NCI-H2196 (cell line): ENCODE results near the gene KDM4C.
"Not testable (repeated sequence)": the region's sequence is repeated elsewhere in the genome, so short reads cannot be mapped to it uniquely, and the experiment has no call there.

ENCODE experiments used
- DNase-seq: peaks from one replicate; lab custom pipeline; 2025; ENCODE audit not compliant: unreplicated experiment; lab: John Stamatoyannopoulos, UW

KDM4C gene

DNA sequence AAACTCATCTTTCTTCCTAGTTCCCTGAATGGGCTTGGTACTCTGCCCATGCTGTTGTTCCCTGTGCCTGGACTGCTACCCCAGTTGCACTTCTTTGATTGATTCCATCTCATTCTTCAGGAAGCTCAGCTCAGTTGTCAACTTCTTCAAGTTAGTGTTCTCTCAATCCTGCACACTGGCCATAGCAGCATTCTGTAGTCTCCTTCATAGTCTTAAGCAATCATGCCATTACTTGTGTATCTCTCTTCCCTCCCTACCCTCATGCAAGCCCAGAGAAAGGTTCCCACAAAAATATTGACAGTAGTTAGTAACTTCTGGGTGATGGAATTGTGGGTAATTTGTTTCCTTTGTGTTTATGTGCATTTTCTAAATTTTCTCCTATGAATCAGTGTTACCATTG, 5.5 kb downstream of the KDM4C start:
- no peak for DNase-seq

DNA sequence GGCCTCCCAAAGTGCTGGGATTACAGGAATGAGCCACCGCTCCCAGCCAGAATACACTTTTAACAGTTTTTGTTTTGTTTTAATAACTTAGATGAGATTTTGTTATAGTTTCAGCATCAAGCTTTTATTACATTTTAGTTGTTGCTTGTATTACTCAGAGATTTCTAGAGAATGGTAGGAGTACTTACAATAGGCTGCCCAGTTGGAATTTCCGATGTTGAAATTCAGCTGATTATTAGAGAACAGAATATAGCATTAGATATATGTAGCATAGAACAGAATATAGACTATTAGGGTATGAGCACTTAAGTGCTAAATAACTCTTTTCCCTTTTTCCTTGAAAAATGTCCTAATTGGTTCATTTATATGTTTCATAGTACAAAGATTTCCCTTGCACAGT, 6.2 kb downstream of the KDM4C start:
- no peak for DNase-seq

DNA sequence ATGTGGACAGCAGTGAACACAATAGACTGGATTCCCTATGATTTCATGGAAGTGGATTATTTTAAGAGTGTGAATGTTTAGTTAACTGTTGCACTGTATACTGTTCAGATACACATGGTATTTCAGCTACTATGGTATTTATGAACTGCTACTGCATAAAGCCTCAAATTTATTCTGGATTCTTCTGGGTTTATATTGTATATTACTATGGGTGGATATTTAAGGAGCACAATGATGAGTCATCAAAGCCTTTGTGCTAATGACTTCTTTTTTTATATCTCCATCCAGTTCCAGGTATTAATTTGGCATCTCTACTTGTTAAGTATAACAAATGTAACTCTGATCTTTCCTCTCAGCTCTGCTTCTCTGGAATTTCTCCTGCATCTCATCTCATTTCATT, 6.8 kb downstream of the KDM4C start:
- no peak for DNase-seq

DNA sequence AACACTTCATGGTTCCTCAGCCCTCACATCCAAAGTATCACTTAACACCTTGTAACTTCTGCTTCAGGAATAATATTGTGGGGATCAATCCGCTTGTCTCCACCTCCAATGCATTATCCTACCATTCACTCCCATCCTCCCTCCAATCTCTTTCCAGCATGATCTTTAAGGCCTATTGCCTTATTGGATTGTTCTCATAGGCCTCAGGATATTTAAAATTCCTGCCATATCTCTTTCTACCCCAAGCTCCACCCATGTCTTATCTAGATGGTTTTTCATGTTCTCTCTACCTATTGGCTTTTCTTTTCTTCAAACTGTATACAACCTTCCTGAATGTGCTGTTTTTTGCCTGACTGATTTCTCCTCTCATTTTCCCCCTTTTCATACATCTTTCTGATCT, 7.2 kb downstream of the KDM4C start:
- DNase-seq, result no peak

DNA sequence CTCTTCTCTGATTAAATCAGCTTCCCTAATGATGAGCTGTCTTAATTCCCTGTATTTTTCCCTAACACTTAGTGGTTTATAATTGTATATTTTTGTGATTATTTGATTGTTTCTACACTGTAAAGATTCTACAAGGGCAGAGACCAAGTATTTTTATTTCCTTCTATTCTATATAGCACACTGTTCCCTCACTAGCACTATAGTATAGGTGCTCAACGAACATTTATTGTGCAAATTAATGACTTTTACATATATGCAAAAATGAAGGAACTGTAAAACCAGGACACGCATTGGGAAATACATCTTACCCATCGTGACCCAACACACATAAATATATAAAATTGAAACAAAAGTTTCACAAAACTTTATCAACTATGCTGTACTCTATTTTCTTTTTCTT, 7.6 kb downstream of the KDM4C start:
- DNase-seq, result no peak

DNA sequence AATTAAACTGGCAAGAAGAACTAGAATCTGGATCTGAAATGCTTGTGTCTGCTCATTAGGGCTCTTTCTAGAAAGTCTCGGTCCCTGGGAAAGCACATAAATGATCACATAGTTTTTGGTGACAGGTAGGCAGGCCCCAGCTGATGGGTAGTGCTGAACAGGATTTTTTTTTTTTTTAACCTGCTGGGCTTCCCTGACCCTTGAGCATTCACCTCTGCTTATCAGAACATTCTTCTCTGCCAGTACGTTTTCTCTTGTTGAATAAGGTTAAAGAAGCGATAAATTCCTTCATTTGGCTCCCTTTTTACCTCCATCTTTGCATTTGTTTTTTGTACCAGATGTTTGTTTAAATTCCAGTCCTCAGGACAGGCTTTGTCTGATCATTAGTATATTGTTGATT, 8.8 kb downstream of the KDM4C start:
- DNase-seq, result no peak

DNA sequence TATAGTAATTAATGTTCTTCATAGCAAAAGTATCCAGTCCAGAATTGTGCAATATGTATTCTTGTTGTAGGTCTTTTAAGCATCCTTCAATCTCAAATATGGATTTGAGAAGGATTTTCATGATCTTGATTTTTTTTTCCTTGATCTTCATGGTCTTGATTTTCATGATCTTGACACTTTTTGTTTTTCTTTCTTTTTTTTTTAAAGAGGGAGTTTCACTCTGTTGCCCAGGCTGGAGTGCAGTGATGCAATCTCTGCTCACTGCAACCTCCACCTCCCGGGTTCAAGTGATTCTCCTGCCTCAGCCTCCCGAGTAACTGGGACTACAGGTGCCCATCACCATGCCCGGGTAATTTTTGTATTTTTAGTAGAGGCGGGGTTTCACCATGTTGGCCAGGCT, 10.8 kb downstream of the KDM4C start:
- not testable (repeated sequence) for DNase-seq

DNA sequence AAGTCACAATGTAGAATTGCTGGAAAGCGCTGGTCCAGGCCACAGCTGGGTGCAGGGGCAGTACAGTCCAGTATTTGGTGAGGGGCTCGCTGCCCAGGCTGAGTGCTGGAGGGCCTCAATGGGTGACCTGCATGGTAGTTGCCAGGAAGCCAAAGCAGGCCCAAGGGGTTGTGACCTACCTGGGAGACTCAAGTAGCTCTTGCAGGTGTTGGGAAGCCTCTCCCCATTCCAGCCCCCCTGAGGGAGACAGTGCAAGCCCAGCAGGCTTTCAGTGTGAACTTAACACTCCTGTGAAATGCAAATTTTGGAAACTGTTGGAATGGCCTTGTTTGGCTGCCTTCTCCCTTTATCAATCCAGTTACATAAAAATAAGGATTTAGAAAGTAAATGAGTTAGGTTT, 13.9 kb downstream of the KDM4C start:
- DNase-seq, result no peak

DNA sequence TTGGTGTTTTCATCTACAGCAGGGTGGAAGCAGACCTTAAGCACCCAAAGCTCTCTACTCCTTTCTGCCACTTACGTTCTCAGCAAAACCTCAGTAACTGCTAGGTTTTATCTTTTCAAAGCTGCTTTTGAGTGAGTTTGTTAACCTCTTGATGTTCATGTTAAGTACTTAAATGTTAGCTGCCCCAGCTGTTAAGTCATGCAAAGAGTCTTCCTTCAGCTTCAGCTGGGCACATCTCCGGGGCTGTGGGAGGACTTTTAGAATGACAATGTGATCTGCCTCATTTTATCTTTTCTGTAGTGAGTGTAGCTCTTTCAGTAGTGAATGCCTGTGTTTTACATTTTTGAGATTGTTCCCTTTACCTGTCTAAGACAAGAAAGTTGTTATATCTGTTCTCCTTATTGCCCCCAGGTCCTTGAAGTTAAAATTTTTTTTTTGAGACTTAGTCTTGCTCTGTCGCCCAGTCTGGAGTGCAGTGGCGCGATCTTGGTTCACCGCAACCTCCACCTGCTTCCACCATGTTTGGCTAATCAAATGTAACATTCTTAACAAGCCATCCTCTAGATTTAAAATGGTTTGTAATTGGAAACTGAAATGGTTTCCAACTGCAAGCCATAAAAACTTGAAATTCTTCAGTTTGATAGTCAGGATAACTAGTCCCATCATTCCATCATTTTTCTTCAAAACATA, 19.6 kb downstream of the KDM4C start:
- DNase-seq, result no peak

DNA sequence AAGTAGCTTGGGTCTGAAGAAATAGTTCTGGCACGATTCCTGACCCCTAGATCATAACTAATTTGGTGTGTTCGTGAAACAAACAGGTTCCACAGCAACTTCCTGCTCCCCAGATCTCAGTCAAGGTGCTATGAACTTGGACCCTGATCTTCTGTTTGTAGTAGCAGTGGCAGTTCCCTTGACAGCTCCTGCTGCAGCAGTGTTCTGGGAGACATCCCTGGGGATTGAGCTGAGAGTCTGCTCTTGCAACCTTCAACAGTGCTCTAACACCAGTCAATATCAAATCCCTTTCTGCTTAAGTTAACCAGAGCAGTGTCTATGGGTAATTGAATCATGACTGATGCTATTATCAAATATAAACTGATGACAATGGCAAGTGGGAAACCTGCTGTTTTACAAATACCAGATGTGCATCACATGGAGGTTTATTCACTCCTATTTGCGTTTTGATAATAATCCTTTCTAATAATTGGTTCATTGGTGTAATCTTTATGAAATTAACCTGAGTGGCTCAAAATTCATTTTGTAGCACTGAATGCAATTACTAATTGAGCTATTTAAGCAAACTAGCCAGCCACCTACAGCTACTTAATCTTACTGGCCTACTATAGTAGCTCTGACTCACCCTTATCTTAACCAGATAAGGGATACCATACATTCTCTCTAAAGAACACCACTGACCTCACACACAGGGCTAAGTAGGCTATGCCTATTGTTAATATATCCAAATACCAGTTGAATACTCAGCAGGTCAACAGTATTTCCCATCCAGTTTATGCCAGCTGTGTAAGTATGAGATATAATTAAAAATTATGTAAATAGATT, 21.9 kb downstream of the KDM4C start:
- no peak for DNase-seq

DNA sequence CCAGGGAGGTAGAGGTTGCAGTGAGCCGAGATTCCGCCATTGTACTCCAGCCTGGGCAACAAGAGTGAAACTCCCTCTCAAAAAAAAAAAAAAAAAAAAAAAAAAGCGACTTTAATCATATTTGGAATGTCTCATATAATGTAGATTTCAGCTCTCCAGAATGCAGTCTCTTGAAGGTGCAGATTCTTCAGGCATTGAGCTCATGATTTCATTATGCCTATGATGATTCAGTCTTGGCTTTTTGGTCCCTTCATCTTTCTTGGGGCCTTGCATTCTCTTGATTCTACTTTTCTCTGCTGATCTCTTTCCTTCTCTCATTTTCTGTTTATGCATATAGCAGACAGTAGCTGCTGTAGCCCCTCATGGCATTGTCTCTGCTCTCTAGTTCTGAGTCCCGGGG, 22.9 kb downstream of the KDM4C start:
- DNase-seq, result no peak

DNA sequence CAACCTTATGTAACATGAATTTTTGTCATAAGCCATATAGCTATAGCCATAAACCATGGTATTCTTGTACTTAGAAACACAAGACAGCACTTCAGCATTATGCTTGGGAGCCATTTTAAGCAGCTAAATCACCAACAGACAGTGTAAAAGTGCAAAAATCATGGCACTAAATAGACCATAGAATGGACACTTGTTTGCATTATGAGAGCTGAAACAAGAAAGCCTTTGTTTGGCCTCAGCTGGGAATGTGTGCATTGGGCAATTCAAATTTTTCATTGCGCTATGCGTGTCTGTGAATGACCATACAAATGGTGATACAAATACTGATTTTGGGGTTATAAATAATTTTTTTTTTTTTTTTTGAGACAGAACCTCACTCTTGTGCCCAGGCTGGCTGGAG, 23.7 kb downstream of the KDM4C start:
- DNase-seq, result no peak

DNA sequence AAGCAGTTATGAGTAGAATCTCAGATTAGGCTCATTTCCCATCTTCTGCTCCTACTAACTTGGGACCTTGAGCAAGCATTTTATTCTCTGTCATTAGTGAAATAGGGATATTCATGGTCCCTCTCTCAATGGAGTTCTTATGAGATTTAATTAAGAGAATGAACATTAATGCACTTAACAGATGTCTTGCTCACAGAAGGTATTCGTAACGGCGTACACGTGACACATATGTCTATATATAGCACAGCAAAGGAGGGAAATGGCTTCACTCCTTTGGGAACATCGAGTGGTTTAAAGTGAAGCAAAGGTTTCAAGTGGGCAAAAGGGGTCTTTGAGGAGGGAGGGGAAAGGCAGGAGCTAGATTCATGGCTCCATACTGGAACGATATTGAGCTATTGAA, 24.6 kb downstream of the KDM4C start:
- DNase-seq, result no peak

DNA sequence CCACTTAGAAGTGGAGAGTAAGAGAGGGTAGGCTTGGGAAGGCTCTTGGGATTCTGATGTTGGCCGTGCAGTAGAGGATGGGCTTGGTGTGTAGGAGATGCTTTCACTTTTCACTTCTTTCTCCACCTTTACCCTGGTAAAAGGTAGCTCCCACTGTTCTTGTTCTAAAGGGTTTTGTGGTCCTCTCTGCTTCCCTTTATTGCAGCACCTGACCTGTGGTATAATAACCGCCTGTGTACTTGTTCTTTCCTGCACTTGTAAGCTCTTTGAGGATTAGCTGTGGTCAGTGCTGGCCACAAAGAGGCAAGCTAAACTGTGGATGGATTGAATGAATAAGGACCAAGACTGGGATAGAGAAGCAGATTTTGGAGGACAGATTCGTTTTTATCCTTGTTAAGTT, 25.2 kb downstream of the KDM4C start:
- DNase-seq, result no peak

DNA sequence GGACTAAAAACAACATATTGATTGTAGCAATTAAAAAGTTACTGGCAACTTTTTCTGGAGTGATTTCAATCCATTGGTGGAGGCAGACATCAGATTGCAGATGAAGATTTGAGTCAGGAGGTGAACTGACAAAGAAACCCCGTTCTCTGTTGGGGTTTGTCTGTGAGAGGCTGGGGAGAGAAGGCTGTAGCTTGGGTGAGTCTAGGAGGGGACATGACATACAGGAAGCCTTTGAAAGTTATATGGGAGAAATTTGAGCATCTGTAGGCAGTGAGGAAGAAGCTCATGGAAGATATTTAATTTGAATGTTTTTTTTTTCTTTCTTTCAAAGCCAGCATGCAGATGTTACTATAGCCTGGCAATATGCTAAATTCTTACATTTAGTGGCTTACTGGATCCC, 26.0 kb downstream of the KDM4C start:
- no peak for DNase-seq

DNA sequence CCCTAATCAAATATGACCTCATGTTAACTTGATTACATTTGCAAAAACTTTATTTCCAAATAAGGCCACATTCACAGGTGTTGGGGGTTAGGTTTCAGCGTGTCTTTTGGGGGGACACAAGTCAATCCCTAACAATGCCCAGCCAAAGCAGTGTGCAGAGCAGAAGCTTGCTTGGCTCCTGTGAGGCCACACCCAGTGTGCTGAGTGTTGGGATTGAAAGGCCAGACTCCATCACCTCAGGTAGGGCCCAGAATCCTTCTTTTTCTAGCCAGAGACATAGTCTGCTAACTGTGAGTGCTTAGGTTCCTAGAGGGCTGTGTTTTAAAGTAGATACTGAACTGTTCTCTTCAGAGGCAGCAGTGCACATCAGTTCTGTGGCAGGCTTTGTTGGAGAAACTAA, 27.9 kb downstream of the KDM4C start:
- no peak for DNase-seq

DNA sequence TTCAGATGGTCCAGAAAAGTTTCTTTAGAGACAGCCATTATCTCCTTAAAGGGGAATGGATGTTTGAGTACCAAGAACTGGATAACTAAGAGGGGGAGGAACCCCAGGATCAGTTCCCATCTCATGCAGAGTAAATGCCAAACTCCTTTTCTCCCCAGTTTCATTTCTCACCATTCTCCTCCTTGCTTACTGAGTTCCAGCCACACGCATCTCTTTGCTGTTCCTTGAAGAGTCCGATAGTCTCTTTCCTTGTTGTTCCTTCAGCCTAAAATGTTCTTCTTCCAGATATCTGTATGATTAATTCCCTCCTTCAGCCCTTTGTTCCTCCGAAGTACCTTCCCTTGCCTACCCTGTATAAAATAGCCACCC, 30.0 kb downstream of the KDM4C start:
- no peak for DNase-seq

DNA sequence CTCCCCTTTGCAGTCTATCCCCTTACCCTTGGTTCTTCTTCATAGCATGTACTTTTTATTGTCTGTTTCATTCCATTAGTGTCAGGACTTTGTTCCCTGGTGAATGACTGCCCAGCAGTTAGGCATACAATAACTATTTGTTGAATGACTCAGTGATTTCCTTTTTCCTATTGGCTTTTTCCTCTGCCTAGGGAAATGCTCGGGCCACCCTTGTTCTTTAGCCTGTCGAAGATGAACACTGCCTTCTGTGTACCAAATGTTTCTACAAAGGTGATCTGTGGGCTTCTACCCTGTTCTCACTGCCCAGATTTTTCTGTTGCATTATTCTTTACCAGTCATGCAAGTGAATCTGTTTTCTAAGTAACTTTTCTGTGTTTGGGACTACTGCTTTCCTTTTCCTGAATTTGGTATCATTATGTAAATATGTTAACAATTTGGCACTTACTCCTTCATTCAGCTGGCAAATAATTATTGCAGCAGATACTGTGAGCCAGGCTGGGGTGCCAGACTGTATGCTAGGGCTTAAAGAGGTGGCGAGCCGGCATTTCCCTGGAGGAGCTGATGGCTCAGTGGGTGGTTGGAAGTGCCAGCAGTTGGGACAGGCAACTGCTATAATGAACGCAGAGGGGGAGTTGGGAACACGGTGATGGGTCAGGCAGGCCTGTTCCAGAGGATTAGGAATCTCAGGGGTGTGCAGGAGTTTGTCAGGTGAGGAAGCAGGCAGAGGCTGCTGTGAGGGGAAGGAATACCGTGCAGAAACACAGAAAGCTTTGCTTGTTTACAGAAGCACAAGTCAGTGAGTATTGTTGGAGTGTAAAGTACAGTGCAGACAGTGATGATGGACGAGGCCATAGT, 30.6 kb downstream of the KDM4C start:
- no peak for DNase-seq

DNA sequence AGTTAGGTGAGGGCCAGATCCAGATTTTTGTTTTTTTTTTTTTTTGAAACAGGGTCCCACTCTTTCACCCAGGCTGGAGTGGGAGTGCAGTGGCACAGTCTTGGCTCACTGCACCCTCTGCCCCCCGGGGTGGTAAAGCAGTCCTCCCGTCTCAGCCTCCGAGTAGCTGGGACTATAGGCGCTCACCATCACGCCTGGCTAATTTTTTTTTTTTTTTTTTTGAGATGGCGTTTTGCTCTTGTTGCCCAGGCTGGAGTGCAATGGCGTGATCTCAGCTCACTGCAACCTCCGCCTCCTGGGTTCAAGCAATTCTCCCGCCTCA, 31.2 kb downstream of the KDM4C start:
- DNase-seq, result not testable (repeated sequence)

DNA sequence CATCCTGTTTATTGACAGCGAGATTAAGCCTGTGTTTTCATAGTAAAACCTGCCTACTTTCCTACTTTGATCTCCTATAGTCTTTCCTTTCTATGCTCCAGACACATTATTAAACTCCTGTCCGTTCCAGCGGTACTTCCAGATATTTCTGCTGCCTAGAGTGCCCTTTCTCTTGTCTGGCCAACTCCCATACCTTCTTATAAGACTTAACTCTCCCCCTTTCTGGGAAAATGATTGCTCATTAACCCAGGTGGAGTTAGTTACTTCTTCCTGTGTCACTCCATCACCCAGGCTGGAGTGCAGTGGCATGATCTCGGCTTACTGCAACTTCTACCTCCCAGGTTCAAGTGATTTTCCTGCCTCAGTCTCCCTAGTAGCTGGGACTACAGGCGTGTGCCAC, 33.1 kb downstream of the KDM4C start:
- no peak for DNase-seq

DNA sequence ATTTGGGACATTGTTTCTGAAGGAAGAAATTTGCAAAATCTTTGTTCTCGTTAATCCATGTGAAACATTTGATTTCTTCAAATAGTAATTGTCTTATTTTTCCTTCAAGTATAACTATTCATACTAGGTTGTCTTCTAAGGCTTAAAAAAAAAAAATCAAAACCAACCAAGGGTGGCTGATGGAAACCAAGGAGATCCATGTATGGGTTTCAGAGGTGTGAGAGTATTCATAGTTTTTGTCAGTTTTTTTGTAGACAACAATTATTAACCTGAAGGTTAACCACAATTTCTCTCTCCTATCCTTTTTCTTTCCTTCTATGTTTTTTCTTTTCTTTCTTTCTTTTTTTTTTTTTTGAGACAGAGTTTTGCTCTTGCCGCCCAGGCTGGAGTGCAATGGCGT, 35.4 kb downstream of the KDM4C start:
- no peak for DNase-seq

DNA sequence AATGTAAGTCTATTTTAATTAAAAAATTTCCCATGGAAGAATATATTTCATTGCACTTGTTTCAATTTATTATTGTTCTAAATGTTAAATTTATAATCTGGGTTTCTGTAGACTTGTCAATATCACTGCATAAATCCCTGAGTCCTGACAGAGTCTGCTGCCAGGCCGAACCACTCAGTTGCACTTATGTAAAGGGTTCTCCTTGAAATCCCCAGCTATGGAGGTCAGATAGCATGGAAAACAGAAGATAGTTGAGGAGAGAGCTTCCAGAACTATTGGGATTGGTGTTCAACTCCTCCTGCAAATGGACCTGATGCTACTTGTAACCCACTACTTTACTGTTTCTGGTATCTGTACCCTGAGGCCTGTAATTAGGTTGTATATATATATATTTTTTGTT, 37.2 kb downstream of the KDM4C start:
- DNase-seq, result no peak
